B cell (primary cell): ENCODE results near the gene COQ6. TPM values are rescaled to one million over a fixed set of nuclear protein-coding genes. Genes with fewer than 3 reads are reported as not detected.

ENCODE experiments used
- ATAC-seq: fragments of 200-7000 bp; cut with Tn5 transposase; one replicate; pipeline ENCODE4 v1.10.0; 2021; ENCODE audit warnings: low read depth, mild to moderate bottlenecking, moderate number of reproducible peaks, moderate library complexity
- CTCF ChIA-PET: fragments of 350-600 bp; sonication (Branson Sonifier 250); formaldehyde crosslinking; loops from one replicate; lab custom pipeline; 2021; ENCODE audit warnings: antibody characterized with exemption, inconsistent platforms; lab: Charles Lee
- POLR2A ChIA-PET: fragments of 350-600 bp; sonication (Branson Sonifier 250); formaldehyde crosslinking; loops from one replicate; lab custom pipeline; 2021; ENCODE audit warnings: antibody characterized with exemption; lab: Charles Lee
- DNase-seq: peaks from one replicate; pipeline ENCODE4 v3.0.0; 2013
- H2AFZ ChIP-seq: 2 replicates; pipeline ENCODE4 v1.6.1; 2012; ENCODE audit warnings: mild to moderate bottlenecking, low read depth, low read length; ENCODE audit not compliant: insufficient read depth, poor library complexity, severe bottlenecking
- H3K27ac ChIP-seq, 2 donors: 1 replicate in 1 of 2; 2 replicates in 1 of 2; pipeline ENCODE4 v1.5.1; 2012 to 2013; ENCODE audit warnings: low read length in 2 of 2, mild to moderate bottlenecking in 2 of 2, moderate library complexity in 1 of 2
- H3K27me3 ChIP-seq, 4 experiments: fragments of 200-600 bp in 1 of 4; sonication (generic) in 1 of 4; replicated peaks in 1 of 4; 1 replicate in 2 of 4; 2 replicates in 2 of 4; pipeline versions ENCODE4 v1.6.1 to v1.7.0; 2013 to 2016; ENCODE audit warnings: low read length in 3 of 4, mild to moderate bottlenecking in 2 of 4, mixed read lengths in 1 of 4, moderate library complexity in 1 of 4; ENCODE audit not compliant: insufficient read depth in 4 of 4, control insufficient read depth in 3 of 4; ENCODE audit errors: control extremely low read depth in 1 of 4
- H3K36me3 ChIP-seq, 2 experiments: replicated peaks in 1 of 2; 1 replicate in 1 of 2; 2 replicates in 1 of 2; pipeline versions ENCODE4 v1.6.1 to v1.7.1; 2013; ENCODE audit warnings: low read length in 1 of 2; ENCODE audit not compliant: insufficient read depth in 2 of 2, control insufficient read depth in 1 of 2; ENCODE audit errors: control extremely low read depth in 1 of 2, extremely low read depth in 1 of 2
- H3K4me1 ChIP-seq, 2 donors: fragments of 200-600 bp in 1 of 2; sonication (generic) in 1 of 2; 1 replicate in 1 of 2; 2 replicates in 1 of 2; pipeline versions ENCODE4 v1.5.1 to v1.6.1; 2013 to 2017; ENCODE audit warnings: low read length in 2 of 2; ENCODE audit not compliant: control insufficient read depth in 2 of 2, insufficient read depth in 2 of 2
- H3K4me2 ChIP-seq: replicated peaks from 2 replicates; pipeline ENCODE3; 2012; ENCODE audit warnings: mild to moderate bottlenecking, low read depth, low read length; ENCODE audit not compliant: poor library complexity, severe bottlenecking
- H3K4me3 ChIP-seq, 5 experiments: fragments of 200-600 bp in 1 of 5; sonication (generic) in 1 of 5; 1 replicate in 3 of 5; 2 replicates in 2 of 5; pipeline versions ENCODE4 v1.5.1 to v1.7.0; 2011 to 2016; ENCODE audit warnings: low read length in 4 of 5, mild to moderate bottlenecking in 4 of 5, low read depth in 2 of 5, control low read depth in 1 of 5, moderate library complexity in 1 of 5; ENCODE audit not compliant: insufficient read depth in 1 of 5; ENCODE audit errors: control extremely low read depth in 1 of 5, extremely low read depth in 1 of 5
- H3K79me2 ChIP-seq: fragments of 200-600 bp; sonication (generic); one replicate; pipeline ENCODE4 v1.6.0; 2016; ENCODE audit warnings: low read length; ENCODE audit not compliant: control insufficient read depth, insufficient read depth
- H3K9ac ChIP-seq: fragments of 200-600 bp; sonication (generic); 2 replicates; pipeline ENCODE4 v1.6.1; 2017; ENCODE audit warnings: mild to moderate bottlenecking, low read length, moderate library complexity
- H3K9me3 ChIP-seq, 3 donors: one replicate each; pipeline versions ENCODE4 v1.6.1 to v1.7.1; 2013; ENCODE audit warnings: low read length in 2 of 3; ENCODE audit not compliant: control insufficient read depth in 2 of 3, insufficient read depth in 1 of 3; ENCODE audit errors: control extremely low read depth in 1 of 3
- H4K20me1 ChIP-seq: 2 replicates; pipeline ENCODE4 v1.6.0; 2012; ENCODE audit warnings: mild to moderate bottlenecking, low read length; ENCODE audit not compliant: insufficient read depth, control insufficient read depth, poor library complexity, severe bottlenecking
- H3K27ac Mint-ChIP-seq: one replicate; pipeline ENCODE4 v1.8.0; 2021; ENCODE audit warnings: mixed read lengths
- H3K27me3 Mint-ChIP-seq: one replicate; pipeline ENCODE4 v1.8.0; 2021; ENCODE audit warnings: mixed read lengths
- H3K4me1 Mint-ChIP-seq: one replicate; pipeline ENCODE4 v1.8.0; 2021; ENCODE audit warnings: mixed read lengths
- H3K4me3 Mint-ChIP-seq: one replicate; pipeline ENCODE4 v1.8.0; 2021; ENCODE audit warnings: mixed read lengths
- H3K9me3 Mint-ChIP-seq: one replicate; pipeline ENCODE4 v1.8.0; 2022; ENCODE audit warnings: mixed read lengths; ENCODE audit not compliant: insufficient read depth
- EZH2 ChIP-seq: IDR thresholded peaks from 2 replicates; pipeline ENCODE4 v1.6.1; 2012; ENCODE audit warnings: borderline replicate concordance, low read depth, mild to moderate bottlenecking, moderate library complexity, low read length; ENCODE audit not compliant: insufficient read depth, poor library complexity, severe bottlenecking
- WGBS: methylation state at CpG from one replicate; pipeline ENCODE4 v1.1.5; 2013; ENCODE audit warnings: missing lambda C conversion rate; ENCODE audit not compliant: insufficient coverage; 5-methylcytosine and 5-hydroxymethylcytosine counted together
- intact Hi-C: fragments of 100-400 bp; cut with micrococcal nuclease; formaldehyde crosslinking; loops from one replicate; pipeline ENCODE4 v1.10.0; 2022
- polyA plus RNA-seq: library from polyadenylated mRNA; depleted of rRNA; stranded (reverse); fragments of >200 nt; gene quantifications from 2 replicates; pipeline ENCODE4 v1.2.3, GENCODE V29; 2012
- total RNA-seq, 2 donors: library from RNA; stranded (reverse); fragments of 120-200 nt in 1 of 2; gene quantifications; 1 replicate in 1 of 2; 2 replicates in 1 of 2; pipeline versions ENCODE4 v1.2.3 to v1.2.4, GENCODE V29; 2013 to 2022
- TF ChIP-seq, protein P1 (sequence below): fragments of 200-600 bp; IDR thresholded peaks from one replicate; pipeline ENCODE4 v1.8.0; 2022; ENCODE audit warnings: antibody characterized with exemption, mild to moderate bottlenecking

The COQ6 gene
- total and polyA plus RNA-seq, 2 donors (not counting 1 experiment from before 2014, with no cell fraction given) = 38.2 to 38.4 TPM

DNA sequence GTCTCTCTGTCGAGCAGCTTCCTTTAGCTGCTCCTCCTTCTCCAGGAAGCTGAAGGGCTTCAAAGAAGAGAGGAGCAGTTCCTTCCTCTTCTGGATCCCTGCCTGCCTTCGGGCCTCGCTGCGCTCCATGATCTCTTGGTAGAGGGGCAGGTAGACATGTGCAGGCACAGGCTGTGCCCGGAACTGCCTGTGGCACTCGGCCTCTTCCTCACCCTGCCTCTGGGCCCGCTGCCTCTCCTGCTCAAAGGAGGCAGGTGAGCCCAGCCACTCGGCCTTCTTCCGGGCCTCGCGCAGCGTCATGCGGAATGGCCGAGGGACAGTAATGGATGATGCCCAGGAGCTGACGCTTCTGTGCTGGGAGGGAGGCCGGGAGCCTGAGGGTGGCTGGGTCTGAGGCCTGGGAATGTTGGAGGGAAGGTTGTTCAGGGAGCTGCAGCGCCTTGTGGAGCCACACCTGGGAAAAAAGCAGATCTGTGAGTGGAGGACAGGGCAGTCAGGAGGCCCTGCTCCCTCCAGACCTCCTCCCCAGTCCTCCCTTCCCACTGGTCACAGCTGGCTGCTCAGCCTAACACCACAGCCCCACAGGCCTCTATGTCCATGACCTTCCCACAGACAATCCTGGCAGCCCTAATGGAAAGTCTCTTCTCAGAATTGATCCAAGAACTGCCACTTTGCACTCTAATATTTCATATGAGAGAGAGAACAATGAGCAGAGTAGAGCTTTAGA is 5.5 kb upstream of the COQ6 start:
- POLR2A ChIA-PET = no interaction called here
- Mint-ChIP-seq H3K27me3 (no peaks in the 10 kb centered on the region), H3K4me3 (no peak overlapping the region), H3K9me3 (no peaks in the 10 kb centered on the region), H3K4me1 (peaks cover under 1% of the 10 kb centered on the region), H3K27ac (no peak overlapping the region)
- H3K9me3 ChIP-seq = no peaks in the 10 kb centered on the region
- no peak overlapping the region for H3K4me2 ChIP-seq
- intact Hi-C loops = no loop called here
- no peaks in the 10 kb centered on the region for H4K20me1 ChIP-seq
- CTCF ChIA-PET = no interaction called here
- ATAC-seq = no peak
- H3K4me1 ChIP-seq = peaks cover 6% of the 10 kb centered on the region in 2 donors
- H3K36me3 ChIP-seq = peaks cover 2 to 18% of the 10 kb centered on the region in 2 experiments
- TF ChIP-seq, protein P1, sequence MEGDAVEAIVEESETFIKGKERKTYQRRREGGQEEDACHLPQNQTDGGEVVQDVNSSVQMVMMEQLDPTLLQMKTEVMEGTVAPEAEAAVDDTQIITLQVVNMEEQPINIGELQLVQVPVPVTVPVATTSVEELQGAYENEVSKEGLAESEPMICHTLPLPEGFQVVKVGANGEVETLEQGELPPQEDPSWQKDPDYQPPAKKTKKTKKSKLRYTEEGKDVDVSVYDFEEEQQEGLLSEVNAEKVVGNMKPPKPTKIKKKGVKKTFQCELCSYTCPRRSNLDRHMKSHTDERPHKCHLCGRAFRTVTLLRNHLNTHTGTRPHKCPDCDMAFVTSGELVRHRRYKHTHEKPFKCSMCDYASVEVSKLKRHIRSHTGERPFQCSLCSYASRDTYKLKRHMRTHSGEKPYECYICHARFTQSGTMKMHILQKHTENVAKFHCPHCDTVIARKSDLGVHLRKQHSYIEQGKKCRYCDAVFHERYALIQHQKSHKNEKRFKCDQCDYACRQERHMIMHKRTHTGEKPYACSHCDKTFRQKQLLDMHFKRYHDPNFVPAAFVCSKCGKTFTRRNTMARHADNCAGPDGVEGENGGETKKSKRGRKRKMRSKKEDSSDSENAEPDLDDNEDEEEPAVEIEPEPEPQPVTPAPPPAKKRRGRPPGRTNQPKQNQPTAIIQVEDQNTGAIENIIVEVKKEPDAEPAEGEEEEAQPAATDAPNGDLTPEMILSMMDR = no peak
- TF ChIP-seq EZH2 = no peak
- H3K4me3 ChIP-seq = no peak overlapping the region
- DNase-seq = no peak
- no peak overlapping the region for H3K9ac ChIP-seq
- H3K27me3 ChIP-seq = no peaks in the 10 kb centered on the region
- peaks cover 3% of the 10 kb centered on the region for H3K79me2 ChIP-seq
- no peak overlapping the region for H2AFZ ChIP-seq
- whole genome bisulfite sequencing = 96% methylated on average over 16 of the region's 17 CpGs
- H3K27ac ChIP-seq = no peak overlapping the region

DNA sequence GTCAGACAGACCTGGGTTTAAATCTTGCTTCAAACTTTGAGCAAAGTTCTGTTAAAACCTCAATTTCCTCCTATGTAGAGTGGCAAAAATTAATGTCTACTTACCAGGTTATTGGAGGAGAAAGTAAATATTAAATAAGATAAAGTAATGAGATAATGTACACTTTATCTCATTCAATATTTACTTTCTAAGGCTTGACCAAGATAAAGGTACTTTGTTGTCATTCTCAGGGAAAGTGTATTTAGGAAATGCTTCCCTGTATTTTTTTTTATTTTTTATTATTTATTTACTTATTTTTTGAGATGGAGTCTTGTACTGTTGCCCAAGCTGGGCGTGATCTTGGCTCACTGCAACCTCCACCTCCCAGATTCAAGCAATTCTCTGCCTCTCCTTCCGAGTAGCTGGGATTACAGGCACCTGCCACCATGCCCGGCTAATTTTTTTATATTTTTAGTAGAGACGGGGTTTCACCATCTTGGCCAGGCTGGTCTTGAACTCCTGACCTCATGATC is 4.9 kb upstream of the COQ6 start:
- Histone ChIP-seq H2AFZ (no peak overlapping the region), H3K27ac (no peak overlapping the region), H3K36me3 (peaks cover 2 to 18% of the 10 kb centered on the region in 2 experiments), H3K4me1 (peaks cover 6% of the 10 kb centered on the region in 2 donors), H3K79me2 (peaks cover 3% of the 10 kb centered on the region), H4K20me1 (no peaks in the 10 kb centered on the region), H3K9me3 (no peaks in the 10 kb centered on the region), H3K4me3 (no peak overlapping the region), H3K9ac (no peak overlapping the region), H3K4me2 (no peak overlapping the region), H3K27me3 (no peaks in the 10 kb centered on the region)
- TF ChIP-seq EZH2 = no peak
- TF ChIP-seq, protein P1 = no peak
- ATAC-seq (no peak), DNase-seq (no peak)
- Mint-ChIP-seq H3K27ac (no peak overlapping the region), H3K4me3 (no peak overlapping the region), H3K9me3 (no peaks in the 10 kb centered on the region), H3K27me3 (no peaks in the 10 kb centered on the region), H3K4me1 (peaks cover 7% of the 10 kb centered on the region)
- CTCF ChIA-PET = no interaction called here
- 95% methylated on average over 3 of the region's 4 CpGs for WGBS
- POLR2A ChIA-PET = interaction anchor here (0.6 to 0.7 kb wide), 2 partner anchors 101 to 945 kb away, joined by 3 to 5 read pairs; no protein-coding TSS in a partner anchor
- intact Hi-C loops = no loop called here
